Neural progenitor cell (in vitro differentiated cells): ENCODE measurements around the gene IL36G. TPM values are rescaled to one million over a fixed set of nuclear protein-coding genes. Genes with fewer than 3 reads are reported as not detected.

ENCODE experiments used
- DNase-seq: peaks from one replicate; pipeline ENCODE4 v3.0.0-alpha.2; 2016; ENCODE audit warnings: low spot score
- H2AFZ ChIP-seq: fragments of 200-600 bp; sonication (generic); replicated peaks from 2 replicates; pipeline ENCODE4 v1.6.1; 2016; ENCODE audit warnings: antibody characterized with exemption
- H3F3A ChIP-seq: fragments of 200-600 bp; sonication (generic); 2 replicates; pipeline ENCODE4 v1.6.1; 2016; ENCODE audit warnings: antibody characterized with exemption, low read depth
- H3K27ac ChIP-seq: fragments of 200-600 bp; sonication (generic); 2 replicates; pipeline ENCODE4 v1.5.1; 2016; ENCODE audit warnings: mild to moderate bottlenecking
- H3K27me3 ChIP-seq: fragments of 200-600 bp; sonication (generic); 2 replicates; pipeline ENCODE4 v1.6.1; 2016; ENCODE audit warnings: mild to moderate bottlenecking, moderate library complexity
- H3K36me3 ChIP-seq: fragments of 200-600 bp; sonication (generic); 2 replicates; pipeline ENCODE4 v1.5.1; 2016
- H3K4me1 ChIP-seq: fragments of 200-600 bp; sonication (generic); 2 replicates; pipeline ENCODE4 v1.6.1; 2016; ENCODE audit warnings: mixed run types
- H3K4me2 ChIP-seq: fragments of 200-600 bp; sonication (generic); 2 replicates; pipeline ENCODE4 v1.6.1; 2016
- H3K4me3 ChIP-seq: fragments of 200-600 bp; sonication (generic); 2 replicates; pipeline ENCODE4 v1.5.1; 2016
- H3K79me2 ChIP-seq: fragments of 200-600 bp; sonication (generic); 2 replicates; pipeline ENCODE4 v1.6.1; 2016; ENCODE audit warnings: low read depth
- H3K9ac ChIP-seq: fragments of 200-600 bp; sonication (generic); 2 replicates; pipeline ENCODE4 v1.6.1; 2016
- H3K9me3 ChIP-seq: fragments of 200-600 bp; sonication (generic); 2 replicates; pipeline ENCODE4 v1.5.1; 2016; ENCODE audit warnings: low read depth
- H4K20me1 ChIP-seq: fragments of 200-600 bp; sonication (generic); 2 replicates; pipeline ENCODE4 v1.6.1; 2016; ENCODE audit warnings: low read depth
- H3K27ac Mint-ChIP-seq: 3 replicates; pipeline ENCODE4 v1.8.0; 2021; ENCODE audit warnings: mixed read lengths
- H3K27me3 Mint-ChIP-seq: 2 replicates; pipeline ENCODE4 v1.8.0; 2022; ENCODE audit warnings: low read depth, mild to moderate bottlenecking, inconsistent platforms, moderate library complexity, mixed read lengths; ENCODE audit not compliant: insufficient read depth
- H3K36me3 Mint-ChIP-seq: 3 replicates; pipeline ENCODE4 v1.8.0; 2021; ENCODE audit warnings: mixed read lengths
- H3K4me1 Mint-ChIP-seq: 3 replicates; pipeline ENCODE4 v1.8.0; 2021; ENCODE audit warnings: mixed read lengths
- H3K4me3 Mint-ChIP-seq: 3 replicates; pipeline ENCODE4 v1.8.0; 2021; ENCODE audit warnings: mild to moderate bottlenecking, moderate library complexity, mixed read lengths
- H3K9me3 Mint-ChIP-seq: 3 replicates; pipeline ENCODE4 v1.8.0; 2020; ENCODE audit warnings: mixed read lengths
- EZH2 ChIP-seq: fragments of 200-600 bp; sonication (generic); IDR thresholded peaks from 2 replicates; pipeline ENCODE4 v1.6.1; 2017; ENCODE audit warnings: antibody characterized with exemption, mild to moderate bottlenecking, moderate library complexity
- EZH2phosphoT487 ChIP-seq: fragments of 200-600 bp; sonication (generic); IDR thresholded peaks from 2 replicates; pipeline ENCODE4 v1.6.1; 2017; ENCODE audit warnings: antibody characterized with exemption
- total RNA-seq: library from RNA; depleted of rRNA; stranded (reverse); fragments of >200 nt; gene quantifications from 2 replicates; pipeline ENCODE4 v1.2.3, GENCODE V29; 2015; ENCODE audit warnings: low replicate concordance
- TF ChIP-seq, protein P1 (sequence below): fragments of 200-600 bp; sonication (generic); IDR thresholded peaks from 2 replicates; pipeline ENCODE4 v1.5.1; 2017; ENCODE audit warnings: antibody characterized with exemption, mild to moderate bottlenecking

IL36G gene
- total RNA-seq, 1 donor from 2014 or later, result 1.3 TPM

DNA sequence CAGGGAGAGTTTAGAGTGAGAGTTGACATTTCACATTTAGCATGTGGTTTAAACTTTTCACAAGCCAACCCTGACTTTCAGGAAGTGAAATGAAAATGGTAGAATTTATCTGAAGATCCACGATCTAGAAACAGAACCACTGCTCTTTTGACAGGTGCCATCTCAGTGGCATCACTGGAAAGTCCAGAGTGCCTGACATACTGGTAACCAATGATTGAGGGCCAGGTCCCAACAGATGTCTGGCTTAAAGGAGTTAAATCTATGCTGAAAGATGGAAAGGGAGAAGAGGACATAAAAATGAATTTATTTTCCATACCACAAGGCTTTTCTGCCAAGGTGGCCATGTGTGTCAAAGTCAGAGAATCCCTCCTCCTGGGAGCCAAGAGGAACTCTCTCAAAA, 2.7 kb downstream of the IL36G start:
- H3K9ac ChIP-seq, result no peak overlapping the region
- peaks cover 36% of the 10 kb centered on the region for H3K27me3 ChIP-seq
- Mint-ChIP-seq H3K36me3 (no peaks in the 10 kb centered on the region), H3K4me1 (no peaks in the 10 kb centered on the region), H3K4me3 (no peak overlapping the region), H3K27ac (no peak overlapping the region), H3K9me3 (no peaks in the 10 kb centered on the region), H3K27me3 (peaks cover 2% of the 10 kb centered on the region)
- H4K20me1 ChIP-seq, result no peaks in the 10 kb centered on the region
- no peak overlapping the region for H3K27ac ChIP-seq
- H3K36me3 ChIP-seq, result no peaks in the 10 kb centered on the region
- peaks cover 8% of the 10 kb centered on the region for H3K4me1 ChIP-seq
- no peak overlapping the region for H2AFZ ChIP-seq
- no peaks in the 10 kb centered on the region for H3F3A ChIP-seq
- TF ChIP-seq, protein P1, sequence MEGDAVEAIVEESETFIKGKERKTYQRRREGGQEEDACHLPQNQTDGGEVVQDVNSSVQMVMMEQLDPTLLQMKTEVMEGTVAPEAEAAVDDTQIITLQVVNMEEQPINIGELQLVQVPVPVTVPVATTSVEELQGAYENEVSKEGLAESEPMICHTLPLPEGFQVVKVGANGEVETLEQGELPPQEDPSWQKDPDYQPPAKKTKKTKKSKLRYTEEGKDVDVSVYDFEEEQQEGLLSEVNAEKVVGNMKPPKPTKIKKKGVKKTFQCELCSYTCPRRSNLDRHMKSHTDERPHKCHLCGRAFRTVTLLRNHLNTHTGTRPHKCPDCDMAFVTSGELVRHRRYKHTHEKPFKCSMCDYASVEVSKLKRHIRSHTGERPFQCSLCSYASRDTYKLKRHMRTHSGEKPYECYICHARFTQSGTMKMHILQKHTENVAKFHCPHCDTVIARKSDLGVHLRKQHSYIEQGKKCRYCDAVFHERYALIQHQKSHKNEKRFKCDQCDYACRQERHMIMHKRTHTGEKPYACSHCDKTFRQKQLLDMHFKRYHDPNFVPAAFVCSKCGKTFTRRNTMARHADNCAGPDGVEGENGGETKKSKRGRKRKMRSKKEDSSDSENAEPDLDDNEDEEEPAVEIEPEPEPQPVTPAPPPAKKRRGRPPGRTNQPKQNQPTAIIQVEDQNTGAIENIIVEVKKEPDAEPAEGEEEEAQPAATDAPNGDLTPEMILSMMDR, result no peak
- TF ChIP-seq EZH2 (no peak), EZH2phosphoT487 (no peak)
- no peak overlapping the region for H3K4me3 ChIP-seq
- no peak for DNase-seq
- H3K9me3 ChIP-seq, result no peaks in the 10 kb centered on the region
- H3K4me2 ChIP-seq, result no peak overlapping the region
- H3K79me2 ChIP-seq, result no peaks in the 10 kb centered on the region

DNA sequence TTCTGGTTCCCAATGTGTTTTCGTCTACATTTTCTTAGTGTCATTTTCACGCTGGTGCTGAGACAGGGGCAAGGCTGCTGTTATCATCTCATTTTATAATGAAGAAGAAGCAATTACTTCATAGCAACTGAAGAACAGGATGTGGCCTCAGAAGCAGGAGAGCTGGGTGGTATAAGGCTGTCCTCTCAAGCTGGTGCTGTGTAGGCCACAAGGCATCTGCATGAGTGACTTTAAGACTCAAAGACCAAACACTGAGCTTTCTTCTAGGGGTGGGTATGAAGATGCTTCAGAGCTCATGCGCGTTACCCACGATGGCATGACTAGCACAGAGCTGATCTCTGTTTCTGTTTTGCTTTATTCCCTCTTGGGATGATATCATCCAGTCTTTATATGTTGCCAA, 7.3 kb downstream of the IL36G start:
- no peak for DNase-seq
- Histone ChIP-seq H3K4me1 (no peaks in the 10 kb centered on the region), H3F3A (no peaks in the 10 kb centered on the region), H3K4me3 (no peak overlapping the region), H3K4me2 (no peak overlapping the region), H3K9ac (no peak overlapping the region), H3K27ac (no peak overlapping the region), H2AFZ (no peak overlapping the region), H3K9me3 (no peaks in the 10 kb centered on the region), H3K36me3 (no peaks in the 10 kb centered on the region), H3K27me3 (peaks cover 32% of the 10 kb centered on the region), H4K20me1 (no peaks in the 10 kb centered on the region), H3K79me2 (no peaks in the 10 kb centered on the region)
- peaks cover 6% of the 10 kb centered on the region for H3K9me3 Mint-ChIP-seq
- no peak overlapping the region for H3K4me3 Mint-ChIP-seq
- no peaks in the 10 kb centered on the region for H3K27me3 Mint-ChIP-seq
- TF ChIP-seq, protein P1, result no peak
- no peaks in the 10 kb centered on the region for H3K4me1 Mint-ChIP-seq
- H3K27ac Mint-ChIP-seq, result no peak overlapping the region
- H3K36me3 Mint-ChIP-seq, result no peaks in the 10 kb centered on the region

DNA sequence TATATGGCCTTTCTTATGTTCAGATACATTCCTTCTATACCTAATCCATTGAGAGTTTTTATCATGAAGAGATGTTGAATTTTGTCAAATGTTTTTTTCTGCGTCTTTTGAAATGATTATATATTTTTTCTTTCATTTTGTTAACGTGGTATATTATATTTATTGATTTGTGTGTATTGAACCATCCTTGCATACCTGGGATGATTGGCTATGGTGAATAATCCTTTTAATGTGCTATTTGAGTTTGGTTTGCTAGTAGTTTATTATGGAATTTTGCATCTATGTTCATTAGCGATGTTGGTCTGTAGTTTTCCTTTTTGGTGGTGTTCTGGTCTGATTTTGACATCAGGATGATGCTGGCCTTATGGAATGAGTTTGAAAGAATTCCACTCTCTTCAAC, 11.8 kb downstream of the IL36G start:
- H3K9me3 Mint-ChIP-seq, result peaks cover 11% of the 10 kb centered on the region
- no peak overlapping the region for H3K9ac ChIP-seq
- no peaks in the 10 kb centered on the region for H4K20me1 ChIP-seq
- no peak overlapping the region for H2AFZ ChIP-seq
- no peak overlapping the region for H3K27ac Mint-ChIP-seq
- no peak overlapping the region for H3K27ac ChIP-seq
- TF ChIP-seq, protein P1, result no peak
- TF ChIP-seq EZH2phosphoT487, result no peak
- no peak for TF ChIP-seq EZH2
- H3K79me2 ChIP-seq, result no peaks in the 10 kb centered on the region
- DNase-seq, result no peak
- H3K36me3 ChIP-seq, result no peaks in the 10 kb centered on the region
- H3K4me3 ChIP-seq, result no peak overlapping the region
- no peaks in the 10 kb centered on the region for H3K36me3 Mint-ChIP-seq
- no peaks in the 10 kb centered on the region for H3K4me1 ChIP-seq
- no peak overlapping the region for H3K4me2 ChIP-seq
- H3K27me3 ChIP-seq, result no peaks in the 10 kb centered on the region
- H3K9me3 ChIP-seq, result no peaks in the 10 kb centered on the region
- H3K27me3 Mint-ChIP-seq, result no peaks in the 10 kb centered on the region
- no peaks in the 10 kb centered on the region for H3F3A ChIP-seq
- no peak overlapping the region for H3K4me3 Mint-ChIP-seq
- H3K4me1 Mint-ChIP-seq, result no peaks in the 10 kb centered on the region

DNA sequence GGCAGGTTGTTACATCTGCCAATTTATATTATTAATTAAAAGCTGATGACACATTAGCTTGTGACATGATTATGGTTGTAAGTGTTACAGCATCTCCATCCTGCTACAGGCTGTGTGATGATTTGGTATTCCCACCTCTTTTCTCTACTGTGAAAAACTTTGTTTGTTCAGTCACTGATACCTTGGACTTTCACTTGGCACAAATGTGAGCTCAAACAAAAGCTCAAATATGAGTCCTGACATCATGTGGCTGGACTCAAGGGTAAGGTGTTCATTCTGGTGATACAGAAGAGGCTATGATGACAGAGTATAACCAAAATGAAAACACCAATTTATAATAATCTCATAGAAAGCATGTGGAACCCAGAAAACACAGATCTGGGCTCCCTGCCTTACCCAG, 16.0 kb downstream of the IL36G start:
- Mint-ChIP-seq H3K27ac (no peak overlapping the region), H3K9me3 (peaks cover 11% of the 10 kb centered on the region), H3K36me3 (no peaks in the 10 kb centered on the region), H3K27me3 (peaks cover 2% of the 10 kb centered on the region), H3K4me3 (no peak overlapping the region), H3K4me1 (no peaks in the 10 kb centered on the region)
- Histone ChIP-seq H4K20me1 (no peaks in the 10 kb centered on the region), H2AFZ (no peak overlapping the region), H3K9me3 (no peaks in the 10 kb centered on the region), H3F3A (no peaks in the 10 kb centered on the region), H3K36me3 (no peaks in the 10 kb centered on the region), H3K4me2 (no peak overlapping the region), H3K27me3 (no peaks in the 10 kb centered on the region), H3K9ac (no peak overlapping the region), H3K4me1 (no peaks in the 10 kb centered on the region), H3K4me3 (no peak overlapping the region), H3K27ac (no peak overlapping the region), H3K79me2 (no peaks in the 10 kb centered on the region)
- TF ChIP-seq, protein P1, result no peak
- TF ChIP-seq EZH2, result no peak
- no peak for TF ChIP-seq EZH2phosphoT487
- DNase-seq, result no peak
